ENCODE data around the gene GTPBP3.

The GTPBP3 gene

DNA sequence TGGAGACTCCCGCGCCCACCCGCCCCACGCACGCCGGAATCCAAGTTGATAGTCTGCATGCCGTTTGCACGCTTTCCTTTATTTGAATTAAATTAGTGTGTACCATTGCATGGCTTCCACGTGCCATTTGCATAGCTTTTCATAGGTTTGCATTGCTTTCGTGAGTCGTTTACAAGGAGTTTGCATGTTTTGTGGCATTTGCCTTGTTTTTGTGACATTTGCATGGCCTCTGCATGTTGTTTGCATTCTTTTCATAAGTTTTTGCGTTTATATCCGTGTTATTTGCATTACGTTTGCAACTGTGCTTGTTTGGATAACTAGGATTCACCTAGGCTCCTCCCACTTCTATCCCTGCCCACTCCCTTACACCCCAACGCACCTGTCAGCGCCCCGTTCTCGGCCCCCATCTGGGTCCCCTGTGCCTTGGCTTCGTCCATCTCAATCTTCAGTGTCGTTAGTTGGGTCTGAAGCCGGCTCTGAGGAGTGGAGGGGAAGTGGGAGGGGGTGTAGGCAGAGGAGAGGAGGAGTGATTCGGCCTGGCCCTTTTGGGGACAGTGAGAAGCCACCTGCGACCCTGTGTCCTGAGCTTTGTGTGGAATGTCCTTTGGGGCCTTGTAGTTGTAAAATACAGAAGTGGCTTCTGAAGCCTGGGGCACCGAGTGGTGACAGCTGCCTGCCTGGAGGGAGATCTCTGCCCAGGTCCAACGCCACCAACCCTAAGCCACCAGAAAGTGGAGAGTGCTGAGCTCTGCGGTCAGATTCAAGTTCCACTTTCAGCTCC is 54.2 kb downstream of the GTPBP3 start:
- no peaks in the 10 kb centered on the region for H3K36me3 Mint-ChIP-seq
- no peaks in the 10 kb centered on the region for H3K27me3 Mint-ChIP-seq
- peaks cover 19% of the 10 kb centered on the region for H3K4me1 Mint-ChIP-seq (ENCODE audit: low read depth)
- H3K27ac Mint-ChIP-seq: no peak overlapping the region
- H3K4me3 Mint-ChIP-seq: peak overlapping the region; percentile 72
- H3K9me3 Mint-ChIP-seq (ENCODE audit: low read depth): peaks cover 3% of the 10 kb centered on the region

All from activated naive CD8-positive, alpha-beta T cell (primary cell).